HG02571 (cell line): ENCODE results near the gene TMEM184C.
A peak's percentile ranks its signal among the peaks of the same experiment; 100 is the strongest.

Experiments
- ATAC-seq: cut with Tn5 transposase; IDR thresholded peaks from one replicate; pipeline ENCODE4 v1.9.1; 2021; ENCODE audit warnings: mild to moderate bottlenecking, moderate library complexity; ENCODE audit not compliant: unreplicated experiment

Gene TMEM184C

DNA sequence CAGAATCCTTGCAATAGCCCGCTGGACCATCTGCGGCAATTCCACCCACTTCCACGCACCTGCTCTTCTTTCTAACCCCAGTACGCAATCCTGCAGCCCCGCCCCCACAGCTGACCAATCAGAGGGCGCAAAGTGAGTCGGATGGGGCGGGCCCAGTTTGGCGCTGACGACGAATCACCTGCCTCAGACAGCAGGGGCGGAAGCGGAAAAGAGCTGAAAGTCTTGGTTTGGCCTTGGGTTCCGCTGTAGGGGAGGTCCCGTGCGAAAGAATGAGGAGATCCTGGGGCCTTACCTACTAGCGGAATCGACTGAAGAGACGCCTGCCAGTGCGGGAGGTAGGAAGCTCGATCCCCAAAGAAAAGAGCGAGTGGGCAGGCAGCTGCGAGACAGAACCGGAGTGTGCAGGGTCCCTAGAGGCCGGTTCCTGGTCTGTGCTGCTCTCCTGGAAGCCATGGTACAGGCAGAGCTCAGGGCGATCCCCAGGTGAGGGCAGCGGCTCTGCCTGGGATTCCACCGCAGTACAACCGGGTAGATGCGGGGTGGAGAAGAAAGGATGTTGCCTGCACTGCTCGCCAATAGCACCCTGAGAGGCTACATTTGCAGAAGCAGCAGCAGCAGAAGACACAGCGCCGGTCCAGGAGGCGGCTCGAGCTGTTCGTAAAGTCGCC, at the start of gene TMEM184C:
Gene TMEM184C (plus strand): TSS at position 225 of the 668 bp plus-strand sequence. CDS start 560 bp downstream, outside the sequence.
- ATAC-seq = peak; percentile 100

DNA sequence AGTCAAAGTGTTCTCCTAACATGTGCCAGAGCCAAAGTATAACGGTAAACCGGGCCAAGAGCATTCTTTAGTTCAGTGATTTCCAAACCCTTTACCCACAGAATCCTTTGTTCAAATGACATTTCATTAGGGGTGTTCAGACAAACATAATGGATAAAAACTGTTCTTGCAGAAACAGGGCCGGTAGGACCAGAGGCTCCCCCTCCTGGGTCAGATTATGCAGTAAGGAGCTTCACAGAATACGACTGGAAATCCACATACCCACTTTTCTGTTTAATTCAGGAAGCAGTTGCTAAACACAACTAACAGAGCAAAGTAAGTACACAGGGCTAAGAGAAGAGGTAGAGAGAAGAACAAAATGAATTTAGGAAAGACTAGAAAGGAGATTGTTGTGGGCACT, 46.6 kb upstream of the TMEM184C start:
- ATAC-seq = no peak

DNA sequence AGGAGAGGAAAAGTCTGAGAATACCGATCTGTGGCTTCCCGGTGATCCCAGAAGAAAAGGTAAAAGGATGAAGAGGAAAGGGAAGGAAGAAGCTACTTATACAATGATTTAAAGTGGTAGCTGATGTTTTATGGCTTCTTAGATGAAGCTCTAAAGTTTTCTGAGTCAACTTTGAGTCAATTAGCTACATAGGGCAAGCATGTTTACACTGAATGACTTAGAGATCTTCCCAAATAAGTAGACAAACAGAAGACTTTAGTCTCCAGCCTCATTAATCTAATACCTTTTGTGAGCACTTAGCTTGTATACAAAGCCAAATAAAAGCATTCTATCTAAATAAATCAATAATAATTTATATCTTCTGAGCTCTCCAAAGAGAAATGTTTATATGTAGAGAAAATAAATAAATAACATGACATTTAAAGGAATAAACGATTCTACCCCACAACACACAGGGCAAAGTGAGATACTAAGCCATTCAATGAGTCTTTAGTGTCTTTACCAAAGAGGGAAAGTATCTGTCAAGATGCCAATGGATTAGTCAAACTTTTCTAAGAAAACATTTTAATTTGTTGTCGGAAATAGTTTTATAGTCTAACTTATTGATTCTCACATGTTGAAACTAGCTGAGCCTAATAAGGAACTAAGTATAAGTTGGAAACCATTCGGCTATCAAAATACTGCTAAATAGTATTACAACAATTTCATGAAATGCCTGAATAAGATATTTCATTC, 46.0 kb upstream of the TMEM184C start:
- ATAC-seq = no peak

DNA sequence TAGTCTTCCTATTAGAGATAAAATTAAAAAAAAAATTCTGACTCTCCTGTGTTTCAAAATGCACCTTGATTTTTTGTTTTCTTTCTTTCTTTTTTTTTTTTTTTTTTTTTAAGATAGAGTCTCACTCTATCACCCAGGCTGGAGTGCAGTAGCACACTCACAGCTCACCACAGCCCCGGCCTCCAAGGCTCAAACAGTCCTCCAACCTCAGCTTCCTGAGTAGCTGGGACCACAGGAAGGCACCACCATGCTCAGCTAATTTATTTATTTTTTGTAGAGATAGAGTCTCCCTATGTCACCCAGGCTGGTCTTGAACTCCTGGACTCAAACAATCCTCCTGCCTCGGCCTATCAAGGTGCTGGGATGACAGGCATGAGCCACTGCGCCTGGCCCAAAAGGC, 41.1 kb upstream of the TMEM184C start:
- no peak for ATAC-seq

DNA sequence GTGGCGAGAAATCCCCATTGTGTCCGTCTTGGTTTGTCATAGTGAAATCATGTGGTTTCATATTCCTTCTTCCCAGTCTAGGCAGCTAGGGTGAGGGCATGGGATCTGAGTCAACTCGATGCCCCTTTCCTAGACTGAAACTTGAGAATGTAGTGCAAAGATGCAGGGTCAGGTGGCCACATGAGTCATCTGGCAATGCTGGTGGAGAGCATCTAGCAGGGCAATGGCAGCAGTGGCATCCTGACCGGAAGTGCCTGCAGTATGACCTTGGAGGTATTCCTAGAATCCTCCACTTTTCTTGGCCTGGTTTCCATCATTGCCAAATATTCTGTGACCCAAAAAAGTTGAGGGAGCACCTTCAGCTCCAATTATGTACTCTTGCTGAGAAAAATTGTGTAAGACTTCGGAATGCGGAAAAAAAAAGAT, 39.1 kb upstream of the TMEM184C start:
- no peak for ATAC-seq

DNA sequence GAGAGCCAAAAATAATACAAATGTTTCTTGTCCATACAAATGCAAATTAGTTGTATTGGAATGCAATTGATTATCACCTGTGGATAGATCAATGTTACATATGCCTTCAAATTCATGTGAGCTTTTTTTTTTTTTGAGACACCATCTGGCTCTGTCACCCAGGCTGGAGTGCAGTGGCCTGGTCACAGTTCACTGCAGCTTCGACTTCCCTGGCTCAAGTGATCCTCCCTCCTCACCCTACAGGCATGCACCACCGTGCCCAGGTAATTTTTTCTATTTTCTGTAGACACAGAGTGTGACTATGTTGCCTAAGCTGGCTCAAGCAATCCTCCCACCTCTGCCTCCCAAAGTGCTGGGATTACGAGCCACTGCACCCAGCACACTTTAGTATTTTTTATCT, 38.6 kb upstream of the TMEM184C start:
- no peak for ATAC-seq

DNA sequence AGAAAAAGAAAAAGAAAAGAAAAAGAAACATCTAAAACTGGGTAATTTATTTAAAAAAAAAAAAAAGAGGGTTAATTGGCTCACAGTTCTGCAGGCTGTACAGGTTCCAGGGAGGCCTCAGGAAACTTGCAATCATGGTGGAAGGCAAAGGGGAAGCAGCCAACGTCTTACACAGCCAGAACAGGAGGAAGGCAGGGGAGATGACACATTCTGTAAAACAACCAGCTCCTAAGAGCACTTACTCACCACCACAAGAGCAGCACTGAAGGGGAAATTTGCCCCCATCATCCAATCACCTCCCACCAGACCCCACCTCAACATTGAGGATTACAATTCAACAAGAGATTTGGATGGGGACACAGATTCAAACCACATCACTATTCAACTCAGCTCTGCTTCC, 36.8 kb upstream of the TMEM184C start:
- ATAC-seq = no peak

DNA sequence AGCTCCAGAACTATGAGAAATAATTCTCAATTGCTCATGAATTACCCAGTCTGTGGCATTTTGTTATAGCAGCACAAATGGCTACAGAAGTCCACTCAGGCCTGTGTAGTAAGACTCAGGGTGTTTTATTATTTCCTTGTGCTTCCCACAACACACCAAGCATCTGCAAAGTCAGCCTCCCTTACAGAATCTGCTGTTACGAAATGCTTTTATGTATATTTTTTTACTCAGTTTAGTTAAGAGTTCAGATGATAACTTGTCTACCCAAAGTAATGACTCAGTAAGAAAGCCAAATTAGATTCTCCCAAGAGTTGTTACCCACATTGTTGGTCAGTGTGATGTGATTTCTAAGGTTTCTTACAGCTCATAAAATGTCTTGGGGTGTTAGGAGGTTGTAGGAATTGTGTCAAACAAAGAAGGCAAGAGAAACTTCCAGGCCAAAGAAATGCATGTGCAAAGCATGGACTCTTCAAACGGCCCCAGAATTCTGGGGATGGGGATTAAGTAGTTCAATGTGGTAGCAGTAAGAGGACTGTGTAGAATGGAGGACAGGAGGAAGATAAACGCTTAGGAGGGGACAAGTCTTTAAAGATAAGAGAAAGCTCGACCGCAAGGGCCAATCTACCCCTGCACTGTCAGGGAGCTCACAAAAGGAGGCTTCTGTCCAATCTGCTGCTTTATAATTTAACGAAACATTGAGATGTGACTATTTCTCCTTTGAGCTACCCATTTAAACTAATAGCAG, 35.4 kb upstream of the TMEM184C start:
- ATAC-seq = no peak

DNA sequence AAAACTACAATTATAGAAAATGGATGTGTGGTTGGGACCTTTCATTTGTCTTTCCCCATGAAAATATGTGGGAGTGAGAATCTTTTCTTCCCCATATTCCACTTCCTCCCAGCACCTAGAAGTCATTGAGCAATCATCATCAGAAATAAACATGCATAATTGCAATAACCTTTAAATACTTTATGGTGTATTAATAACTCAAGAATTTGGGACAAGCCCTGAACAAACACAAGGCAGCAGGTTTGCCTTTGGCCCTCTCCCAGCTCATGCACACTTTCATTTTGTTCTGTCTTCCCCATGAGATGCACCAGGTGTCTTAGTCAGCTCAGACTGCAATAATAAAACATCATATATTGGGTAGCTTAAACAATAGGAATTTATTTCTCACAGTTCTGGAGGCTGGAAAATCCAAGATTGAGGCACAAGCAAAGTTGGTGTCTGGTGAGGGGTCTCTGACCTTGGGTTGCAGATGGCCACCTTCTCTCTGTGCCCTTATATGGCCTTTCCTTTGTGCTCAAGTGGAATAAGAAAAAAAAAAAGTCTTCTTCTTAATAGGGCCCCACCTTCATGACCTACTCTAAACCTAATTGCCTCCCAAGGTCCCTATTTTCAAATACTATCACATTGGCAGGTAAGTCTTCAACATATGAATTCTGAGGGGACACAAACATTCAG, 34.7 kb upstream of the TMEM184C start:
- no peak for ATAC-seq

DNA sequence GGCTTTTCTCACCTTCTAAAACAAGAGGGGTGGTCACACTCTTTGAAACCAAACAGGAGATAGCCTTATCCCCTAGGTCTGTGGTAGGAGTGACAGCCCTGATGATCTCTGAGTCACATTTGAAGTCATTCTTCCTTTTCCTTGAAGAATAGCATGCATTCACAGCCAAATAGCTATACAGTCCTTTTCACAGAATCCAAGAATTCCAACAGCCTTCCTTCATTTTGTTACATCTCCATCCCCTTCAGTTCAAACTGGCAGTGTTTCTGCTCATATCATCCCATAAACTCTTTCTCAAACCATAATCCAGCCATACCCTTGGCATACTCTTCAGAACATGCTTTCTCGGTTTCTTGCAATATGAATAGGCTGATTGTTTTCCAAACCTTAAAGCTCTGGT, 33.3 kb upstream of the TMEM184C start:
- no peak for ATAC-seq

DNA sequence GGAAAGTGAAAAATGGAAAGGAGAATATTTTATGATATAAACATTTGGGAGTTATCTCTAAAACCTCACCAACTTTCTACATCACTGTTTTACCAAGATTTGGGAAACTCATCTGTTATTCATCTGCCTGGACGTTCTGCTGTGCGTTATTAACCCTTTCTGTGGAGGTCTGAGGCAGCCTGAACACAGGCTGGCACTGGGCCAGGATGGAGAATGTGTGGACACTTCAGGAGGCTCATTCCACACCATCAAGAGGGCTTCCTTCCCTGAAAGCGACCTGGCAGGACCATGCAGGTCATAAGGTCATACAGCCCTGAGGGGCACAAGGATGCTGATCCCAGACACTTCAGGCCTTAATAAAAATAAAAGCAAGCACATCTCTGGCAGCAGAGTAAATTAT, 31.2 kb upstream of the TMEM184C start:
- ATAC-seq = no peak

DNA sequence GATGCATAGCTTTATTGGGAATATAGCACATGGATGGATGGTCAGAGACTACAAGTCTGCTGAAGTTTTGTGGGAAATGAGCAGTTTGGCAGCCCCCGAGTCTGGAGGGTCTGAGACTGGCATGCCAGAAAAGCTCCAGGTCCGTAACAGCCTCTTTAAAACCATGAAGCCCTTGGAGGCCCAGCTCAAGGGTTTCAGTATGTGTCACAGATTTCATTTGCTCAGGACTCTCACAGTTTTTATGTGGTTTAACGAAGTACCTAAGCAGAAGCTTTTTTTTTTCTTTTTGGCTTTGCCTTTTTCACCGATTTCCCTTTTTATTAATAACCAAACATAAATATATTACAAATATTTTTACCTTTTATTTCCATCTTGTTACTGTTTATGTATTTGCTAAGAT, 30.6 kb upstream of the TMEM184C start:
- peak; percentile 78 for ATAC-seq

DNA sequence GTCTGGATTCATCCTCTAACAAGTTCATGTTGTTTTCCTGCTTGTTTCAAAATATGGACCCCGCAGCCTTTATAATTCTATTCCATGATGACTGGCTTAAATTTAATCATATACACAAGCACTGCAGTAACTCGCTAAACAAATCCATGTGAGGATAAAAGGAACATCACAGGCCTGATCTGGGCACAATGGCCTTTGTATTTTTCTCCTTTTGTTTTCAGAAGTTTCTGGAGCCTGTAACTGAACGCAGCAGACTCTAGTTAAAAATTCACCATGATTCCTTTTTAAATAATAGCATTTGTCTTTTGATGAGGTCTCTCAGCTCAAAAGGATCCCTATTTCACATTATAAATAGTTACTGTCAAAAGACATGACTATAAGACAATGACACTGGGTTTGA, 30.2 kb upstream of the TMEM184C start:
- no peak for ATAC-seq

DNA sequence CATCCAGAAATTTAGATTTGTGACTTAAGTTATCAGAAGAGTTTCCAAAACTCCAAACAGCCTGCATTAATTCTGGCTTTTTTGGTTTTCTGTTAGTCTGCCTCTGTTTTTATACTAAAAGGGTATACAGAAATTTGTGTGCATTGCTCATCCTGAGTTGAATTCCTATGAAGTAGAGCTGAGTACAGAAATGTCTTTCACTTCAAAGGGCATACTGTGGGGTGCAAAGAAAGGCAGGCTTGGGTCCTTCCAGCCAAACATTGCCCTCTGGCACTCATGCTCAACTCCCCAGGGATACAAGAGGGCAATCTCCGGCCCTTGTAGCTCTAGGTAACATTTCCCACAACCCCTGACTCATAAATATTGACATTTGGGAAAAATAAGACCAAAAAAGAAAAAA, 27.6 kb upstream of the TMEM184C start:
- no peak for ATAC-seq

DNA sequence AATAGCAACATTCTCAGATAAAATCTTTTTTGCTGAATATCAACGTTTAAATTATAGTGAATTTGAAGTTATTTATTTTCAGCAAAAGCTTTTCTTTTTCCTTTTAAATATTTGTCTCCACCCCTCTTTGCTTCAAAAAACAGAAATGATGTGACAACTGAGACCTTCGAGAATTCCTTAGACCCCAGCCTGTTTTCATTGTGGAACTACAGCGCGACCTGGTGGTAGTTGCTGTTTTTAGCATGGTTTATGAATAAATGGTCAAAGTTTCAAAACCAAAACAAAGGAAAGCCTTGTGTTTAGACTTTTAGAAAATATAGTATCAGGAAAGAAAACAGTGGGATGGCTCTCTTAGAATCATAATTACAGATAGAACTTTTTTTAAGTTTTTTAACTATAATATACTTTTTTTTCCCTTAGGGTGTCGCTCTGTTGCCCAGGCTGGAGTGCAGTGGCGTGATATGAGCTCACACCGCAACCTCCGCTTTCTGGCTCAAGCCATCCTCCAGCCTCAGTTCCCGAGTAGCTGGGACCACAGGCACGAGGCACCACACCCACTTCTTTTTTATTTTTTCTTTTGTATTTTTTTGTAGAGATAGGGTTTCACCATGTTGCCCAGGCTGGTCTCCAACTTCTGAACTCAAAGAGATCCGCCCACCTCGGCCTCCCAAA, 26.8 kb upstream of the TMEM184C start:
- ATAC-seq = no peak

DNA sequence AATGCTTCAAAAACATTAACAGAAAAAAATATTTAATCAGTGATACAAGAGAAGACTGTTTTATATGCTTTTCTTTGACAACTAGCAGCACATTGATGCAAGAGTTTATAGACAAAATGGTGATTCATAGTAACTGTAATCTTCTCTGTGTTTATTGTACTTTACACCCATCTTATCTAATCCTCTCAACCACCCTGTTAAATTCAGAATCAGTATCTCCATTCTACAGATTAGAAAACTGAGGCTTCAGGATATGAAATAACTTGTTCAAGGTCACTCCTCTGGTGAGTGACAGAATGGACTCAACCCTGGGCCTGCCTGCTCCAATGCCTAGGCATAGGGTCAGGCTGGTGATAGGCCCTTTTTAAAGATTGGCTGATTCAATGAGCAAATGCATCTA, 26.1 kb upstream of the TMEM184C start:
- ATAC-seq = no peak

DNA sequence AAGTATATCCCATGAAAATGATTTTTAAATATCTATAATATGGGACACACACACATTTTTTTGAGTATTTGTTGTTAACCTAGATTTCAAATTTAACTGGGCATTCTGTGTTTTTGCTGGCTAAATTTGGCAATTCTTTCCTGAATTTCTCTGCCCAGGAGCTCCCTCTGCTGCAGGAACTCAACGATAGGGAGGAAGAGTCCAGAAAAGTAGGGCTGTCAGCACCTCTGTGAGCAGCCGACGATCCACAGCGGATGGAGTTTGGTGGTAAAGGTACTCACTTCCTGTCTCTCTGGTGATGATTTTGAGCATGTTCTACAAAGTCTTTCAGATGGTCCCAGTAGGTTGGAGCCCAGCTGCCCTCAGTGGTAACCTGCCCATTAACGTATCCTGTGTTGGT, 23.1 kb upstream of the TMEM184C start:
- no peak for ATAC-seq

DNA sequence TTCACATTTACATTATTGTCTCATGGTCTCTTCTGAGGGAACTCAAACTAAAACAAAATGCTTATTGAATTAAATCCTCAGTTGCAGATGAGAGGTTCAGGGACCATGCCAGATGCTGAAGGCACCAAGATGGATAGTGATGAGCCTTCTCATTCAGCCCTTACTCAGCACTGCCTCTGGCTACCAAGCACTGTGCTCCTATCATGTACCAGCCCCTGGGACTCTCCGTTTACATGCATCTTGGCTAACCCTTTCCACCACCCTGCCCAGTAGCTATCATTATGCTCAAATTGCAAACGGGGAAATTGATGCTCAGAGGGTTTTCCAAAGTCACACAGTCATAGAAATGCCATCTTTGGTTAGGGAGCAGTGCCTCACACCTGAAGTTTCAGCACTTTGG, 22.6 kb upstream of the TMEM184C start:
- ATAC-seq = no peak

DNA sequence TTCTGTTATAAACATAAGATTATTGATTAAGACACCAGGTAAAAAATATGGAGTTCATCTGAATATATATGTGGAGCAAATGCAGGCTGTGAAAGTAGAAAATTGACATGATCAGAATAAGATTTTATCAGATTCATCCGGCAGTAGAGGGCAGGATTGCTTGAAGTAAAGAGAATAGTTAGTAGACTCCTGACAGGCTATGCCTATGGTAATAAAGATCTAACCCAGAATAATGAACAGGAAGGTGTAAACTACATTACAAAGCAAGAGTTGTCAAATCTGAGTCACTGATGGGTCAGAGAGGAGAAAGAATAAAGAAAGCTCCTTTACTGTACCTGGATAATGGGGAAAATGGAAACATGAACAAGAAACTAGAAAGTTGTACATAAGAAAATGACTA, 20.8 kb upstream of the TMEM184C start:
- no peak for ATAC-seq

DNA sequence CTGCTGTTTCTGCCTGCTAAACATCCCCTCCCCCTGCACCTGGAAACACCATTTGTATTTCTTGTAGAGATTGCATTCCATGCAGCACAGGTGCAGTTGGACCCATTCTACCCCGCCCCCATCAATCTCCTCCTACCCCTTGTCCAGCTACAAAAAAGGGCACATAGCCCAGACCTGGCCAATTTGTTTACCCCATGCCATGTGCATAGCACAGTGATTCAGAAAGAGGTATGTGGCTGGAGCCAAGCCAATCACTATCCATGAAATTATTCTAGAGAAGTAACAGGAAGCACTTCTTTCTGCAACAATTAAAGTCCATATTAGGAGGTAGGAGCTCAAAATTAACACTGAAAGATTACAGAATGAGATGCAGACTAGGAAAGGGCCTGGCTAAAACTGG, 20.2 kb upstream of the TMEM184C start:
- no peak for ATAC-seq

DNA sequence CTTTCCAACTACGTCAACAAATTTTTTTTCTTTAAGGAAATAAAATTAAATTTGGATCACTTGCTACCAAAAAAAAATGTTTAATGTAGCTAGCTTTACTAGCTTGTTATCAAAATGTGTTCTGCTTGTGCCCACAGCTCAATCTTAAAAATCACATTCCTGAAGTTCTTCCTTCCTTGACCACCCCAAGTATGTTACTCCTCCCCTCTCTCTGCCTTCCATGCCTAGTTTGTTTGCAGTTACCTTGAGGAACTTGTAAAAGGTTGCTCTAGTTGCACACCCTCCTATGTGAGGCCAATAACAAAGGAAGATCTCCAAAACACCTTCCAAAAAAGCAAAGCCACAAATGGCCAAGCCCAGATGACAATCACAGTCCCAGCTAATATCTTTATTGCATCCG, 19.6 kb upstream of the TMEM184C start:
- no peak for ATAC-seq
